Stimulated activated CD4-positive, alpha-beta T cell treated with anti-CD3 and anti-CD28 coated beads, Interleukin-12 subunit alpha, Interleukin-12 subunit beta, amount 100 ng/mL, for 48 hours (primary cell): ENCODE measurements around the gene RAB7B.
"Not testable (repeated sequence)": the region's sequence is repeated elsewhere in the genome, so short reads cannot be mapped to it uniquely, and the experiment has no call there.

Source experiments
- DNase-seq, 3 donors: peaks; one replicate each; pipeline ENCODE4 v3.0.0-alpha.2; 2020; ENCODE audit warnings: low read depth in 2 of 3, low spot score in 1 of 3

The RAB7B gene

DNA sequence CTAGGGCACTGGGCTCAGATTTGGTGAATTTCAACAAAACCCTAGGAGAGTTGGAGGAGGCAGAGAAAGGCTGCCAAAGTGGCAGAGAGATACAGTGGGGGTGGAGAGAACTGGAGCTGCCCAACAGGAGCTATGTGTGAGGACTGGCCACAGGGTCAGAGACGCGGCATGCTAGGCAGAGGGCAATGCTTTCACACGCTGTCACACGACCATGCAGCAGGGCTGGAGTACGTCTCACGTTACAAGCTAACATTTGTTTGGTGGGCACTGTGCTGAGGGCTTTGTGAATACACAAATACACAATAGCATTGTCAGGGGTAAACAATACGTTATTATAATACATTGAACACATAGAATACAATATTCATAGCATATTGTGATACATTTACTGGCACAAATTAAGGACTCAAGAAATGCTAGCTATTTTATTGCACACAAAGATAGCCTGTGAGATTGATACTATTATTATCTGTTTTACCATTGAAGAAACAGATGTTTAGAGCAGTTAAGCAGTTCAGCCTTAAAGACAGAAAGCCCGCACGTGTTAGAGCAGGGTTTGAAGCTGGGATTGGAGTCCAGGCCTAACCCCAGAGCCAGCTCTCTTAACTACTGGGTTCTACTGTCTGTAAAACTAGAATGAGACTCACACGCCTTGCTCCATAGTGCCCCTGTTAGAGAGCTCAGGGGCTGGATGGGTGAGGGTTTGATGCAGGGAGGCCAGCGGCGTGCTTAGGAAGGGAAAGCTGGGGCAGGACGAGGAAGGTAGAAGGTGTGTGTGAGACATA is 4.5 kb downstream of the RAB7B start:
- DNase-seq: no peak

DNA sequence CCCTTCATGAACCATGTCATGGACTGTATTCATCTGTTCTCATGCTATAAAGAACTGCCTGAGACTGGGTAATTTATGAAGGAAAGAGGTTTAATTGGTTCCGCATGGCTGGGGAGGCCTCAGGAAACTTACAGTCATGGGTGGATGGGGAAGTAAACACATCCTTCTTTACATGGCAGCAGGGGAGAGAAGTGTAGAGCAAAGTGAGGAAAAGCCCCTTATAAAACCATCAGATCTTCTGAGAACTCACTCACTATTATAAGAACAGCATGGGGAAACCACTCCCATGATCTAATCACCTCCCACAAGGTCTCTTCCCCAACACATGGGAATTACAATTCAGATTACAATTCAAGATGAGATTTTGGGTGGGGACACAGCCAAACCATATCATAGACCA is 6.6 kb downstream of the RAB7B start:
- DNase-seq: not testable (repeated sequence)

DNA sequence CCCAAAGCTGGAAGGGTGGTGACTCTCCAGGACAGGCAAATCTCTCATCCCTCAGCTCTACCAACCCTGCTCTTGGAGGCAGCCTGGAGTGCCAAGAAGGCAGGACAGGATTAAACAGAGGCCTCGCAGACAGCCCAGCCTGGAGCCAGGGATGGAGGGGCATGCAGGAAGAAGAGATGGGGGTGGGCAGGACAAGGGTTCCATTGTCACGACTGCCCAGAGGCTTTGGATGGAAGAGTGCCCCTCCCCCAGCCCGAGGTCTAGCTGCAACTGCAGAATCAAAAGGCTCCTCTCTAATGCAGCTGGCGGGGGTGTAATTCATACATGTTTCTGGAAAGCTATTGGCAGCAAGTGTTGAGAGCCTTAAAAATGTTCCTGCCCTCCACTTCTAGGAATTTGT is 8.8 kb downstream of the RAB7B start:
- no peak for DNase-seq

DNA sequence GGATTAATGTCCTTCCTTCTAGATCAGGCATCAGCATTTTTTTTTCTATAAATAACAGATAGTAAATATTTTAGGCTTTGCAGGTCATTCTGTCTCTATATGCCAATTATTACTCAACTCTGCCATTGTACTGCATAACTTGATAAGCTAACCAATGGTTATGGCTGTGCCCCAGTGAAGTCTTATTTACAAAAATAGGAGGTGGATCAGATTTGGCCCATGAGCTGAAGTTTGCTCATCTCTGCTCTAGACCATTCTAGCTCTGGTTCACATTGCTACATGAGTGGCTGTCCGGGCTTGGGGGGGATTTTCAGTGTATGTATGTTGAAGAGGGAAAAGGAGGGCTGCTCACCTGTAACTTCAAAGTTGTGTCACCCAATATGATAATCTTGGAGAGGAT is 10.1 kb downstream of the RAB7B start:
- no peak for DNase-seq

DNA sequence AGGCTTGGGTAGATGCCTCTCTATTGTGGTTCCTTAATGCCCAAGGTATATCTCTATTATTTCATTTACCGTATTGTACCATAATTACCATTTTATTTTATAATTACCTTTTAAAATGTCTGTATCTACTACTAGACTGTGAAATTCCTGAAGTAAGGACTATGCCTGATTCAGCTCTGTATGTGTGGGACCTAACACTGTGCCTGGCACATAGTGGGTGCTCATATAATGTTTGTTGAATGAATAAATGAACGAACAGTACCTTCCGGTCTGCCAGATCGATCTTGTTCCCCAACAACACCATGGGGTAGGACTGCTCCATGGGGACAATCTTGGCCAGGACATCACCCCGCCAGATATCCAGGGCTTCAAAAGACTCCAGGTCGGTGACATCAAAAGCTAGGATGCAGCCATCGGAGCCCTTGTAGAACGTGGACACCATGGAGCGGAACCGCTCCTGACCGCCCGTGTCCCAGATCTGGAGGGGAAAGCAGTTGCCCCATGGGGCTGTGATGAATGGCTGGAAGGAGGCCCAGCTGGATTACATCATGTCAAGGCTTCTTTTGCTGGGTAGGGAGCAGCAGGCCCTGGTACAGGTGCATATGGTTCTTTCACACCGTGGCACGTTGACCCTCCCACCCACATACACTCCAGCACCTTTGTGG is 10.8 kb downstream of the RAB7B start:
- no peak for DNase-seq

DNA sequence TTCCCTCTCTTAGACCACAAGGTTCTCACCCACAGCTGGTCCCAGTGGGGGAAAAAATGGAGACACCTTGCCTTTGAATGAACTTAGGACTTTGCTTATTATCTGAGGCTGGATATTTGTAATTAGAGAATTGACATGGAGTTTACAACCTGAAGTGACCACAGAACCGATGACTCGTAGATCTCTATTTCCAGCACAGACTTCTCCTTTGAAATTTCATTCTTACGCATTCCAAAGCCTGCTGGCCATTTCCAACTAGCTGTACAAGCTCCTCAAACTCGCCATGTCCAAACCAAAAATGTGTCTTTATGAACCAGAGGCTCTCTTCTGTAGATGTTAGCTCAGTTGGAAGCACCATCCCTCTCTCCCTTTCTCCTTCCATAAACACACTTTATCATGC is 12.0 kb downstream of the RAB7B start:
- no peak for DNase-seq

DNA sequence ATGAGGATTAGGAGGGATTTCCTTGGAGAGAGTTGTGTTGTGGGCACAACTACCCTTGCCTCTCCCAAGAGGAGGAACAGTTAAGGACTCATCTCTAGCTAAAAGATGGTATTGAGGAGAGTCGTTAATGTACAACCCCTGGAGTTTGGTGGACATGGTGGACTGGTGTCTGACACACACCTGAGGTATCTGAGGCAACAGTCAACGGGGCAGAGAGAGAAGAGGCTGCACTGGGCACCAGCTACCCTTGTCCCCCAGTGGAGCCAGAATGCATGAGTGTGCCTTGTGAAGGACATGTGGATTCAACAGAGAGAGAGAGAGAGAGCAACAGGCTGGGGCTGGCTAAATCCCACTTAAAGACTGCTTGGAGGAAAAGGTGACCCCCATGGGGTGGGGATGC is 13.0 kb downstream of the RAB7B start:
- no peak for DNase-seq

DNA sequence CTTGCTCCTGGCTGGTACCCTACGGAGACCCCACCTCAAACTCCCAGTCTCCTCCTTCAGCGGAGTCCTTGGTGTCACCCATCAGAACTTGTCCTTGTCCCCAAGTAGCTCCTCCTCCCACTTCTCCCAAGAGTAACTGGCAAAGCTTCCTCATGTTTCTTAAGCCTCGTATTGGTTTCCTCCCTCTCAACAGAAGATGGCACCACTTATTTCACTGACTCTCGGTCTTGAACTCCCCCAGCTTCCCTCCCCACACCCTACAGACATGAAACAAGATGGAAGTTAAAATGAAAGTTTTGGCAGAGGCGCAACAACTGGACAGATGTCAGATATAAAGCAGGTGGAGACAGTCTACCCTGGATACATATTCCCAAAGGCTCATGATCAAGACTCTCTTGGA is 13.4 kb downstream of the RAB7B start:
- no peak for DNase-seq

DNA sequence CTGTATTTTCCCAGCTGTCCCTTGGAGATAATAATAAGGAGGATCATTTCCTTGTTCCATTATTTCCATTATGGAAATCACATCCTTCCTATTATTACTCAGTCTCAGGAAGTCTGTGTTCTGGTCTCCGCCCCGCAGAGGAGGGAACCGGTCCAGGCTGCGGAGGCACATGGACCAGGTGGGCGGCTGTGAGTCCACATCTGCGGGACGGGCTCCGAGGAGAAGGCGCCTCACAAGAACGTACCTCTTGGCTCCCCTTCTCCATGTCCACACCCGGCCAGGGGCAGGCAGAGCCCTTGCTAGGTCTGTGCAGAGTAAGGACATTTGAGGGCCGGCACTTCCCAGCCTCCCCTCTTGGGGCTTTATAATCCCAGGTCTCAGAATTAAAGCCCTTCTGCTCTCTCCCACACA is 14.6 kb downstream of the RAB7B start:
- DNase-seq: no peak

DNA sequence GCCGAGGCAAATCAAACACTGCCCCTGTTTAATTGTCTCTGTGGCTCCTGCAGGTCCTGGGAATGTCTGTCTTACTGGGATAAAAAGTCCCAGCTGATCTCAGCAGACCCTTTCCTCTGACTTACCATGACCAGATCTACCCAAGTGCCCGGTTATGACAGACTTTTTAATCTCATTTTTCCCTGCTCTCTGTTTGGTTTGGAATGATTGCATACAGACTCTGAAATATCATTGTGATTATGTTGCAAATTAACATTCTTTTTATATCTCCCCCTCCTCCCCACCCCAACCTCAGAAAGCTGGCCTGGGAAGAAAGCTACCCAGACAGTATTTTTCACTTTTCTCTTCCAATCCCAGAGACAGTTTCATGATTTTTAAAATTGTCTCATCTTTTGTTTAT is 16.3 kb downstream of the RAB7B start:
- DNase-seq: no peak

DNA sequence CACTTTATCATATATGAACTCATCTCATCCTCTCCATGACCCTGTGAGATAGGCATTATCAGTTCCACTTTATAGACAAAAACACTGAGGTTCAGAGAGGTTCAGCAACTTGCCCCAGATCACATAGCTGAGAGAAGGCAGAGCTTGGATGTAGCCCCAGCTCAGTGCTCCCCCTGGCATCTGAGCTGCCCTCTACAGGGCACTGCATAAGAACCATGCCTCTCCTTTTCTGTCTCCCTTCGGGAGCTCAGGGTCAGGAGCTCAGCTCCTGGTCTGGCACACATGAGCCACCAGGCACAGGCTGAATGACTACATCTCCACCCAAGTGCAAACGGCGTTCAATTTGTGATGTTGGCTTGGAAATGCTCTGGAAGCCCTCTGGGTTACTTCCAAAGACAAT is 16.9 kb downstream of the RAB7B start:
- DNase-seq: no peak

DNA sequence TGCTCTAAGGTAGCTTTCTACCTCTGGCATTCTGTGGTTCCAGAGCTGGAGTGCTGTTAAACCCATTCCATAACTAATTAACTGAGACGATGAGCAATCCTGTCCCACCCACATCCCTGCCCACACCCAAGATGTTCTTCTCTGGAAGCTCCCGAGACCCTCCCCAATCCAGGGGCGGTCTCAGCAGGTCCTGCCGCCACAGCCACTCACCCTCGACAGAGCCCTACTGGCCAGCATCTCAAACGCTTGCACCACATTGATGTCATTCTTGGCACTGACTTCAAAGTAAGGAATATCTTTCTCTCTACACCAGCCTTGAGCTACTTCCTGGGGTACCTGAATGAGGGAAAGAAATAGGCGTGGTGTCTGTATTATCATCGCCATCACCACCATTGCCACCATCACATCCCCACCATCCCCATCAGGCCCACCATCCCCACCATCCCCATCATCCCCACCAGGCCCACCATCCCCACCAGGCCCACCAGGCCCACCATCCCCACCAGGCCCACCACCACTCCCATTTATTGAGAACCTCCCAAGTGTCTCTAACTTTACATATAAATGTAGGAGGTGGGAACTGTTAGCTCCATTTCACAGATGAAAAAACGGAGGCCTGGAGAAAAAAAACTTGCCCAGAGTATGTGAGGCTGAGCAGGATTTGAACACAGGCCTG is 17.7 kb downstream of the RAB7B start:
- DNase-seq: no peak

DNA sequence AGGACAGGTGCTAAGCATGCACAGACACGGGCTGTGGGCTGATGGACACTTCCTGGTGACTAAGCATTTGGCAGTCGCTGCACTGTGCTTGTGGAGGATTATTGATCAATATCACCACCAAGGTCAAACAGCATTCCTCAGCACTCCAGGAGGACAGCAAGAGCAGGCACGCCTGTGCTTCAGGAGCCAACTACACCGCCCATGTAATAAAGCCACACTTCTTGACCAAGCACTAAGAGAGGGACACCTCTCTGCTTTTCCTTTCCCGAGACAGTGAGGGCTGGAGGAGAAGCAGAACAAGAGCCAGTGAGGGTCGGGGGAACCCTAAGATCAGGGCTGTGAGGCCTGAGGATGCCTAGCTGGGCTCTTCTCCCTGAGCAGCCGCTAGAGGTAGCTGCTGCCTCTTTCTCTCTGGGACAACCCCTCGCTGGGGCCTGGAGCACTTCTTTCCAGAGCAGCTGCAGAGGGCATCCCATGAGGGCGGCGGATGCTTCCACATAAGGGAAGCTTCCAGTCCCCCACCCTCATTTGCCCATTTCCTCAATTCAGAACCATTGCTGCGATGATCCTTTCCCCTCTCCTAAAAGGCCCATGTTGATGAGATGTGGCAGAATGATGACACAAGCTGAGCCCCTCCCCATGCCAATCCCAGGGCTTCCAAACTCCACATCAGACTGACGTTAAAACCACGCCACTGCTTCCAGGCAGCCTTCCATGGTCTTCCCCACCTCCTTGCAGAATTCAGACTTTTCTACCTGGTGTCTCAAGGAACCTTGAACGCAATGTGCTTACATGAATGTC is 19.1 kb downstream of the RAB7B start:
- DNase-seq: no peak

DNA sequence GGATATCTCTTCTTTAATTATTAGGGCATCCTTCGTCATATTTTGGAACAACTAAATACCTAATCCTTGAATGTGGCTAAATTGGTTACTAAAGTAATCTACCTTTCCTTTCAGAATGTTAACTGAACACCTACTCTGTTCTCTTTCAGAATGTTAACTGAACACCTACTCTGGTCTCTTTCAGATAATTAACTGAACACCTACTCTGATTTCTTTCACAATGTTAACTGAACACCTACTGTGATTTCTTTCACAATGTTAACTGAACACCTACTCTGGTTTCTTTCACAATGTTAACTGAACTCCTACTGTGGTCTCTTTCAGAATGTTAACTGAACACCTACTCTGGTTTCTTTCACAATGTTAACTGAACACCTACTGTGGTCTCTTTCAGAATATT is 21.9 kb downstream of the RAB7B start:
- no peak for DNase-seq

DNA sequence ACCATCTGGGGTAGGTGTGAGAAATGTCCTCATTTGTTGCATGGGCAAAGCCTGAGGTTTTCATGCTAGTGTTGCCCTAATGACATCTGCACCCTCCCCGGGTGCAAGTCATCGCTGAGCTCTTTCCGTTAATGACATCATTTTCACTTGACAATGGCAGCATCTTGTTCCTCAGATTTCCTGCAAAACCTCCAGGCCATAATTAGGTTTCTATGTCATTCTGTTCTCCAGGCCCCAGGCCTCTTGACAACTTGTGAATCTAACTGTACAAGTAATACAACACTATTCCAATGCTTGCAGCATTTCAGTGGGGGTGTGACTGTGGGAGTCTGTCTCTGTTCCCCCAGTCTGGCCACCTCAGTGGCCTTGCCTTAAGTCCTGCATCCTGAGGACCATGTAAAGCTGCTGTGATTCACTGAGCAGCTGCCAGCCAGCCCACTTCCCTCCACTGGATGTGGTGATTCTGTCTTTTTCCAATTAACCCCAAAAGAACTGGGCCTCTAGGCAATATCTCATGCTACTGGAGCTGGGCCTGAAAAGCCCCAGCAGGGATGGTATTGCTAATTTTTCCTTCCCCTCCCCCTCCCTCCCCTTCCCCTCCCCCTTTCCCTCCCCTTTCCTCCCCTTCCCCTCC is 22.8 kb downstream of the RAB7B start:
- no peak for DNase-seq

DNA sequence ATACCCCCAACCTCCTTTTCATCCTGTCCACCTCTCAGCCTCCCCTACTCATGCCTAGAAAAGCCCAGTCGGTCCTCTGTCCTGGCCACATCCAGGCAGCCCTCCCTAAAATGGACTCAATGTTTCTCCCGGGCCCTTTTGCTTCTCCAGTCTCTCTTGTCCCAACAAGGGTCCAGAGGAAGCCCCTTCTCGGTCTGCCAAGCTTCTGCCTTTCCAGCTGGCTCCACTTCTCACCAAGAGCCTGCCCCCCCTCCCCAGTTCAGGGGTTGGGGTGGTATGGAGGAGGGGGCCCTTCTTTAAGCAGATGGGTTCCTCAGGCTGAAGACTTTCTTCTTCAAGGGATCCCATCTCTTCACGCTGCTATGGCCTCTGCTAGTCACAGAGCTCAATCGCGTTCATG is 23.9 kb downstream of the RAB7B start:
- DNase-seq: no peak

DNA sequence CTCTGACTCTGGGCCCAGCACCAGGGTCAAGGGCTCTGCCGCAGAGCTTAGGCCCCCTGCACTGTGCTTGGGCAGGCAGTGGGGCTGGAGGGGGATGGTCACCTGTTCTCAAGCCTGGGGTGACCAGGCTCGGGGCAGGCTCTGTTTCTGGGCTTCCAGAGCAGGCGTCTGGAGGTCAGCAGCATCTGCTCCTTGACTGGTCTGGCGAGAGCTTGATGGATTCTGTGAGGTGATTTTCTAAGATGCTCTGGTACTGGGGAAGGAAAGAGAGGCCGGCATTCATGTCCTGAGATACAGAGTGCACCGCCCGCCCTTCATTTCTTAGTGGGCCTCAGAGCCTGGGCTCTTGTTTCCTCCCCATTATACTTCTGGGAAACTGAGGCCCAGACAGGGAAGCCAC is 24.5 kb downstream of the RAB7B start:
- DNase-seq: no peak

DNA sequence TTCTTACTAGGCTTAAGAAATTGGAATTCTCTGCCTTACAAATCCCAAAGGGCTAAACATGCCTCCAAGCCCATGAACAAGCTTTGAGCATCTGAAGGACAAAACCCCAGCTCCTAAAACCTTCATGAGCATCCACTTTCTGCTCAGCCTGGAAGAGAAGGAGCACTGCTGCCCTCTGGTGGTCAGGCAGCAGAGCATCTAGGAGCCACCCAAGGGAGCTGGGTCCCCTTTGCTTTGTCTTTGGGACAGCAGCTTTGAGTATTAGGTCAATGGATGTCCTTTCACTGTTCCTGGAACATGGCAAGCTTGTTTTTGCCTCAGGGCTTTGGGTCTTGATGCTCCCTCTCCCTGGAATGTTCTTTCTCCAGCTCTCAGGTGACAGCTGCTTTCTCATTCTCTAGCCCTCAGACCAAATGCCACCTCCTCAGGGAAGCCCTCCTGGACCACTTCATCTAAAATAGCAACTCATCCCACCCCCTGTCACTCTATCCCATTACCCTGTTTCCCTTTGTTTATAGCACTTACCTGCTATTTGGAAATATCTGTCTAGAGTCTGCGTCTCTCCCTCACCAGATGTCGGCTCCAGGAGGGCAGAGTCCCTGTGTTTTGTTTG is 25.7 kb downstream of the RAB7B start:
- DNase-seq: peak; percentile 52 to 75 (median 70)

DNA sequence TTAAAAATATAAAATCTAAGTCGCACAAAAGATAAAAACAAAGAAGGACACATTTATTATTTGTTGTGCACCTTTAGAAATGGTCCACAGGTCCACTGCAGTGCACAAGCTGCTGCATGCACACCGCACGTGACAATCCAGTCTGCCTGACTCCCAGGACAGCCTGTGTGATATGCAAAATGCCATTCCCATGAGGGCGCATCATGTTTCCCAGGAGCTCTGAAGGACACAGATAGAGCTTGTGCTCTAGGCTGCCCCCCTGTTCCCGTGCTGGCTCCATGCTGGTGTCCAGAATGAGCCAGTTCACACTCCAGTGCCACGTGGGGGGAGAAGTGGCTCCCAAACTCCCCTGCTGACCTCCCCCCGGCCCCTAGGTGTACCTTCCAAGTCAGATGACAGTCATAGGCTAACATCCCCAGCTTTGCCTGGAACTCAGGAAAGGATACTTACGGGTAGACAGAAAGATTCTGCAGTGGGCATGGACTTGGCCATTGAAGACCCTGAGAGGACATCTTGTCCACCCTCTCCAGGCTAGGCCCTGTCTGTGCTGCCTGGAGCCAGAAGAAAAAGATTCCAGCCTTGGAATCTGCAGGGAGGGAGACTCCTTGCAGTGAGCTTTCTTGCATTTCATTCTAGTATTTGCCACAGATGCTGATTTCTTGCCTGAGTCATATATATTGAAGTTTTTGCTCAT is 26.3 kb downstream of the RAB7B start:
- DNase-seq: no peak

DNA sequence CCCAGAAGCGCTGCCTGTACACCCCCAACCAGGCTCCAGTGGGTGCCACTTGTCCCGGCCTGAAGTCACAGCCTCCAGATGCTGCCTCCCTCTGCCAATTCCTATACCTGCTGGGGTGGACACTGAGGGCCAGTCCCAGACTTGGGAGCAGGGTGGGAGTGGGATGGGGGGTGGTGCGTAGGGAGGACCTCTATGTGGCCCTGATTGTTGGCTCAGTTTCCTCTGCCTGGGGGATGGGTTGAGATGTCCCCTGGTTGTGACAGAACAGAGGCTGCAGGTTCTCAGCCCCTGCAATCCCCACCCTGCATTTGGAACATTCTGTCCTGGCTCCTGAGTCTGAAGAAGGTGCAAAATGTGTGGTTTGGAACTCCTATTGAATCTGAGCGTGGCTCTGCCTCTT is 27.2 kb downstream of the RAB7B start:
- DNase-seq: no peak
